Prostate gland (tissue), 2 donors: Measurements from ENCODE around the gene PPP1R2. TPM values are rescaled to one million over a fixed set of nuclear protein-coding genes. Genes with fewer than 3 reads are reported as not detected.

ENCODE experiments used
- DNase-seq: peaks from one replicate; pipeline ENCODE4 v3.0.0-alpha.2; 2019; ENCODE audit warnings: low spot score
- H3K27ac ChIP-seq, 2 donors: fragments of 200-600 bp; sonication (generic); 2 replicates each; pipeline ENCODE4 v1.5.1; 2017 to 2019
- H3K27me3 ChIP-seq: fragments of 200-600 bp; sonication (generic); replicated peaks from 2 replicates; pipeline ENCODE4 v1.5.1; 2019; ENCODE audit not compliant: insufficient read depth
- H3K36me3 ChIP-seq, 2 donors: fragments of 200-600 bp; sonication (generic); 1 replicate in 1 of 2; 2 replicates in 1 of 2; pipeline versions ENCODE4 v1.5.1 to v1.8.1; 2017 to 2019
- H3K4me1 ChIP-seq: fragments of 200-600 bp; sonication (generic); replicated peaks from 2 replicates; pipeline ENCODE4 v1.5.1; 2019
- H3K4me3 ChIP-seq, 2 donors: fragments of 200-600 bp; sonication (generic); 2 replicates each; pipeline ENCODE4 v1.5.1; 2017 to 2019
- H3K9me3 ChIP-seq: fragments of 200-600 bp; sonication (generic); 2 replicates; pipeline ENCODE4 v1.5.1; 2017
- POLR2AphosphoS5 ChIP-seq: sonication (generic); formaldehyde crosslinking; IDR thresholded peaks from one replicate; pipeline ENCODE4 v1.6.1; 2017; ENCODE audit warnings: antibody characterized with exemption
- WGBS: methylation state at CpG from one replicate; pipeline ENCODE4 v1.1.5; 2018; 5-methylcytosine and 5-hydroxymethylcytosine counted together
- intact Hi-C: fragments of 100-400 bp; cut with DNase I; formaldehyde crosslinking; loops from one replicate; pipeline ENCODE4 v1.14.2; 2022
- small RNA-seq, 2 donors: library from RNA; depleted of rRNA; stranded (forward); fragments of <200 nt; gene quantifications; one replicate each; pipeline ENCODE3, GENCODE V24; 2016
- total RNA-seq, 2 donors: library from RNA; depleted of rRNA; stranded (reverse); fragments of >200 nt; gene quantifications; one replicate each; pipeline ENCODE4 v1.1.0, GENCODE V29; 2016
- TF ChIP-seq, protein P1 (sequence below), 4 experiments: fragments of 200-600 bp in 2 of 4; fragments of 450-650 bp in 2 of 4; sonication (generic) in 2 of 4; IDR thresholded peaks; 1 replicate in 3 of 4; 2 replicates in 1 of 4; pipeline ENCODE4 v1.5.1; 2016 to 2019; ENCODE audit warnings: antibody characterized with exemption in 4 of 4, mild to moderate bottlenecking in 2 of 4, moderate library complexity in 2 of 4

The PPP1R2 gene
- total RNA-seq, 2 donors from 2014 or later = 75.8 to 119 TPM

DNA sequence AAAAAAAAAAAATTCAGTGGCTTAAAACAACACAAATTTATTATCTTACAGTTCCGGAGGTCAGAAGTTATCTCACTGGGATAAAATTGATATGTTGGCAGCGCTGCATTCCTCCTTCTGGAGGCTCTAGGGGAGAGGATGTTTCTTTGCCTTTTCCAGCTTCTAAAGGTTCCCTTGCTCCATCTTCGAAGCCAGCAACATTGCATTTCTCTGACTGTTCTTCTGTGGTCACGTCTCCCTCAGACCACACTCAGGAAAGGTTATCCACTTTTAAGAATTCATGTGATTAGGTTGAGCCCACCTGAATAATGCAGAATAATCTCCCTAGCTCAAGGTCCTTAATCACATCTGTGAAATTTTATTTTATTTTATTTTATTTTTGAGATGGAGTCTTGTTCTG, 76.9 kb downstream of the PPP1R2 start:
- Histone ChIP-seq H3K4me1 (no peaks in the 10 kb centered on the region), H3K27ac (no peak overlapping the region), H3K27me3 (no peaks in the 10 kb centered on the region), H3K4me3 (no peak overlapping the region), H3K9me3 (no peaks in the 10 kb centered on the region), H3K36me3 (no peaks in the 10 kb centered on the region)
- no peak for TF ChIP-seq POLR2AphosphoS5
- TF ChIP-seq, protein P1, sequence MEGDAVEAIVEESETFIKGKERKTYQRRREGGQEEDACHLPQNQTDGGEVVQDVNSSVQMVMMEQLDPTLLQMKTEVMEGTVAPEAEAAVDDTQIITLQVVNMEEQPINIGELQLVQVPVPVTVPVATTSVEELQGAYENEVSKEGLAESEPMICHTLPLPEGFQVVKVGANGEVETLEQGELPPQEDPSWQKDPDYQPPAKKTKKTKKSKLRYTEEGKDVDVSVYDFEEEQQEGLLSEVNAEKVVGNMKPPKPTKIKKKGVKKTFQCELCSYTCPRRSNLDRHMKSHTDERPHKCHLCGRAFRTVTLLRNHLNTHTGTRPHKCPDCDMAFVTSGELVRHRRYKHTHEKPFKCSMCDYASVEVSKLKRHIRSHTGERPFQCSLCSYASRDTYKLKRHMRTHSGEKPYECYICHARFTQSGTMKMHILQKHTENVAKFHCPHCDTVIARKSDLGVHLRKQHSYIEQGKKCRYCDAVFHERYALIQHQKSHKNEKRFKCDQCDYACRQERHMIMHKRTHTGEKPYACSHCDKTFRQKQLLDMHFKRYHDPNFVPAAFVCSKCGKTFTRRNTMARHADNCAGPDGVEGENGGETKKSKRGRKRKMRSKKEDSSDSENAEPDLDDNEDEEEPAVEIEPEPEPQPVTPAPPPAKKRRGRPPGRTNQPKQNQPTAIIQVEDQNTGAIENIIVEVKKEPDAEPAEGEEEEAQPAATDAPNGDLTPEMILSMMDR (IDR thresholded peaks at IDR 0.05) = no peak
- DNase-seq = no peak
- WGBS = 86% methylated on average over 4 of the region's 4 CpGs
- intact Hi-C loops = no loop called here

Small RNA genes within 50 kb of the gene (small RNA-seq; reads per million reads assigned to genes)
- gene RN7SL73P (0 reads per million in 2 donors), gene RNU6ATAC24P (0 reads per million in 2 donors)

Other genes with a start within 250 kb of the PPP1R2 start
- 10 to 100 TPM; 30.5 to 56.8 TPM for gene ACAP2, start 100.3 kb downstream of the PPP1R2 start, total RNA-seq
- 100 to 1,000 TPM in 1 of 2 donors, 10 to 100 TPM in 1; 52.4 to 121 TPM for gene APOD, start 40.6 kb upstream of the PPP1R2 start, total RNA-seq
- gene MUC20, start 177.7 kb upstream of the PPP1R2 start, total RNA-seq = 10 to 100 TPM; 17.9 to 49.0 TPM